ENCODE measurements around the gene SAMHD1.

- TF ChIP-seq CTCF (IDR thresholded peaks at IDR 0.05; ENCODE audit: poor library complexity) = no peak
- no peak for TF ChIP-seq EZH2phosphoT487 (IDR thresholded peaks at IDR 0.05; ENCODE audit: low read depth, severe bottlenecking, unreplicated experiment)
- no peak for TF ChIP-seq EZH2 (IDR thresholded peaks at IDR 0.05; ENCODE audit: borderline replicate concordance)
These were observed 10.1 kb downstream of the SAMHD1 start for GRCh38 chr20:36941401-36941835.

Measured in hepatocyte (in vitro differentiated cells).